ENCODE data around the gene KDM1B. TPM values are rescaled to one million over a fixed set of nuclear protein-coding genes. Genes with fewer than 3 reads are reported as not detected.
"Not testable (repeated sequence)": the region's sequence is repeated elsewhere in the genome, so short reads cannot be mapped to it uniquely, and the experiment has no call there.

KDM1B gene
- total RNA-seq, 2 experiments from 2014 or later: 9.6 to 9.9 TPM

DNA sequence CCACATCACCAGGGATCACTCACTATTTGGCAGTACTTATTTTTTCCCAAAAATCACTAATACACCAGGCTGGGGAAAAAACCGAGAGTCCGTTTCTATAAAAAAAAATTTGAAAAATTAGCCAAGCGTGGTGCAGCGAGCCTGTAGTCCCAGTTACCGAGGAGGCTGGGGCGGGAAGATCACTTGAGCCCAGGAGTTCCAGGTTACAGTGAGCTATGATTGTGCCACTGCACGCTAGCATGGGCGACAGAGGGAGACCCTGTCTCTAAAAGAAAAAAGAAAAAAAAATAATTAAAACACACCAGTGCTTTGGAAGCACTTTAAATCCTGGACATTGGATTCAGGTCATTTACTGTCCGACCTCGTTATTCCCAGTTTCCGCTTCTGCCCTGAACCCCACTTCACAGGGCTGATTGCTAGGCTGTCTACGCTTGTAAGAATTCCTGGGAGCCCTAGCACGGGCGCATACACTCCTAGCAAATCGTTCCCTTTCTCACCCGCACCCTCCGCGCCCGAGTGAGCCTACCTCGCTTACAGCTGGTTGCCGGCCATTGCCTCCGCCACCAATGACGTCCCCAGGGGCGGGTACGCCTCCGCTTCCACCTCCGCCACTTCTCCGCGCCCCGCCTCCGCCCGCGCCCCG, 594 bp upstream of the KDM1B start, which contains the start of gene TPMT:
Gene TPMT, minus strand, starts transcription at position 571 of the 643 bp plus-strand sequence. CDS start 5,950 bp downstream, outside the sequence.
- Mint-ChIP-seq H3K27me3 (ENCODE audit: low read depth) (no peaks in the 10 kb centered on the region), H3K27ac (peak within 1 kb of the TSS; percentile 98), H3K4me1 (ENCODE audit: low read depth) (peaks cover 31% of the 10 kb centered on the region), H3K4me3 (peak within 1 kb of the TSS; percentile 98), H3K36me3 (ENCODE audit: low read depth) (peaks cover 3% of the 10 kb centered on the region), H3K9me3 (ENCODE audit: insufficient read depth) (no peaks in the 10 kb centered on the region)
- CTCF ChIA-PET: interaction anchor here (1.0 kb wide), 1 partner anchor 33 kb away, joined by 5 read pairs; the partner anchor contains the start of gene NHLRC1
- DNase-seq (peak; percentile 24), ATAC-seq (peak; percentile 76)
- POLR2A ChIA-PET: interaction anchor here (0.6 to 1.4 kb wide), 3 partner anchors 20 to 447 kb away, joined by 3 to 5 read pairs (median 3); partner anchors contain the start of genes DEK and NUP153

- Mint-ChIP-seq H3K4me3 (peak overlapping the region; percentile 98), H3K27ac (peak overlapping the region; percentile 98), H3K4me1 (ENCODE audit: low read depth) (peaks cover 31% of the 10 kb centered on the region), H3K9me3 (ENCODE audit: insufficient read depth) (no peaks in the 10 kb centered on the region), H3K27me3 (ENCODE audit: low read depth) (no peaks in the 10 kb centered on the region), H3K36me3 (ENCODE audit: low read depth) (peaks cover 5% of the 10 kb centered on the region)
- ChIA-PET CTCF (no interaction called here), POLR2A (interaction anchor here (0.9 to 1.4 kb wide), 2 partner anchors 105 to 449 kb away, joined by 3 to 5 read pairs; partner anchors contain the start of gene NUP153)
- ATAC-seq (peak; percentile 25), DNase-seq (no peak)
These were observed 721 bp downstream of the KDM1B start for GRCh38 chr6:18155864-18156421.

- Mint-ChIP-seq H3K27me3 (ENCODE audit: low read depth) (no peaks in the 10 kb centered on the region), H3K4me1 (ENCODE audit: low read depth) (peaks cover 7% of the 10 kb centered on the region), H3K4me3 (no peak overlapping the region), H3K27ac (no peak overlapping the region), H3K36me3 (ENCODE audit: low read depth) (peaks cover 22% of the 10 kb centered on the region), H3K9me3 (ENCODE audit: insufficient read depth) (no peaks in the 10 kb centered on the region)
- DNase-seq (no peak), ATAC-seq (no peak)
- ChIA-PET POLR2A (no interaction called here), CTCF (no interaction called here)
These were observed 5.7 kb downstream of the KDM1B start for GRCh38 chr6:18160911-18161310.

GRCh38 chr6:18161431-18161830, 6.2 kb downstream of the KDM1B start:
- no peak for DNase-seq
- Mint-ChIP-seq H3K27ac (no peak overlapping the region), H3K9me3 (ENCODE audit: insufficient read depth) (no peaks in the 10 kb centered on the region), H3K27me3 (ENCODE audit: low read depth) (no peaks in the 10 kb centered on the region), H3K36me3 (ENCODE audit: low read depth) (peaks cover 22% of the 10 kb centered on the region), H3K4me1 (ENCODE audit: low read depth) (peaks cover 2% of the 10 kb centered on the region), H3K4me3 (no peak overlapping the region)
- ATAC-seq: no peak
- ChIA-PET POLR2A (no interaction called here), CTCF (no interaction called here)

- Mint-ChIP-seq H3K27ac (no peak overlapping the region), H3K36me3 (ENCODE audit: low read depth) (peaks cover 22% of the 10 kb centered on the region), H3K4me1 (ENCODE audit: low read depth) (peaks cover 2% of the 10 kb centered on the region), H3K9me3 (ENCODE audit: insufficient read depth) (no peaks in the 10 kb centered on the region), H3K27me3 (ENCODE audit: low read depth) (no peaks in the 10 kb centered on the region), H3K4me3 (no peak overlapping the region)
- ATAC-seq: no peak
- no peak for DNase-seq
- CTCF ChIA-PET: interaction anchor here (1.3 kb wide), 1 partner anchor 41 kb away, joined by 3 read pairs; no protein-coding TSS in a partner anchor
- POLR2A ChIA-PET: no interaction called here
These were observed 7.2 kb downstream of the KDM1B start for GRCh38 chr6:18162401-18162800.

DNA sequence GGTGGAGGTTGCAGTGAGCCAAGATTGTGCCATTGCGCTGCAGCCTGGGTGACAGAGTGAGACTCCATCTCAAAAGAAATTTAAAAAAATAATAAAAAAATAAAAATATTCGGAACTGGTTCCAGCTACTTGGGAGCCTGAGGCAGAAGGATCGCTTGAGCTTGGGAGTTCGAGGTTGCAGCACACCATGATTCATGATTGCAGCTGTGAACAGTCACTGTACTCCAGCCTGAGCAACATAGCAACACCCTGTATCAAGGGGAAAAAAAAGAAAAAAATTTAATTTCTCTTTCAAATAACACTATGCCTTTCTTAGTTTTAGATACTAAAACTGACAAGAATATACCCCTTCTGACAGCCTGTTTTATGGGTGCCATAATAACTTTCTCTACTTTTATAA, 10.5 kb downstream of the KDM1B start:
- Mint-ChIP-seq H3K36me3 (ENCODE audit: low read depth) (peaks cover 29% of the 10 kb centered on the region), H3K4me1 (ENCODE audit: low read depth) (peaks cover 2% of the 10 kb centered on the region), H3K27ac (no peak overlapping the region), H3K27me3 (ENCODE audit: low read depth) (no peaks in the 10 kb centered on the region), H3K9me3 (ENCODE audit: insufficient read depth) (peaks cover 7% of the 10 kb centered on the region), H3K4me3 (no peak overlapping the region)
- no peak for DNase-seq
- POLR2A ChIA-PET: no interaction called here
- no peak for ATAC-seq
- CTCF ChIA-PET: no interaction called here

- H3K9me3 Mint-ChIP-seq (ENCODE audit: insufficient read depth): peaks cover 7% of the 10 kb centered on the region
- H3K4me3 Mint-ChIP-seq: no peak overlapping the region
- no peak overlapping the region for H3K27ac Mint-ChIP-seq
- no peak for ATAC-seq
- H3K4me1 Mint-ChIP-seq (ENCODE audit: low read depth): no peaks in the 10 kb centered on the region
- DNase-seq: no peak
- no peaks in the 10 kb centered on the region for H3K27me3 Mint-ChIP-seq (ENCODE audit: low read depth)
- ChIA-PET POLR2A (interaction anchor here (0.6 kb wide), 1 partner anchor 284 kb away, joined by 5 read pairs; no protein-coding TSS in a partner anchor), CTCF (no interaction called here)
- H3K36me3 Mint-ChIP-seq (ENCODE audit: low read depth): peaks cover 27% of the 10 kb centered on the region
These were observed 11.3 kb downstream of the KDM1B start for GRCh38 chr6:18166312-18167036.

- ChIA-PET CTCF (no interaction called here), POLR2A (no interaction called here)
- Mint-ChIP-seq H3K9me3 (ENCODE audit: insufficient read depth) (peaks cover 7% of the 10 kb centered on the region), H3K27me3 (ENCODE audit: low read depth) (no peaks in the 10 kb centered on the region), H3K4me3 (no peak overlapping the region), H3K4me1 (ENCODE audit: low read depth) (no peaks in the 10 kb centered on the region), H3K36me3 (ENCODE audit: low read depth) (peaks cover 19% of the 10 kb centered on the region), H3K27ac (no peak overlapping the region)
- ATAC-seq (no peak), DNase-seq (no peak)
These were observed 13.0 kb downstream of the KDM1B start for GRCh38 chr6:18168264-18168663.

- Mint-ChIP-seq H3K4me3 (no peak overlapping the region), H3K27ac (no peak overlapping the region), H3K4me1 (ENCODE audit: low read depth) (no peaks in the 10 kb centered on the region), H3K36me3 (ENCODE audit: low read depth) (peaks cover 33% of the 10 kb centered on the region), H3K9me3 (ENCODE audit: insufficient read depth) (peaks cover 7% of the 10 kb centered on the region), H3K27me3 (ENCODE audit: low read depth) (no peaks in the 10 kb centered on the region)
- CTCF ChIA-PET: interaction anchor here (1.0 kb wide), 1 partner anchor 29 kb away, joined by 3 read pairs; no protein-coding TSS in a partner anchor
- no peak for DNase-seq
- POLR2A ChIA-PET: no interaction called here
- no peak for ATAC-seq
These were observed 16.6 kb downstream of the KDM1B start for GRCh38 chr6:18171871-18172270.

- H3K4me1 Mint-ChIP-seq (ENCODE audit: low read depth); H3K27me3 Mint-ChIP-seq (ENCODE audit: low read depth); CTCF ChIA-PET; DNase-seq; POLR2A ChIA-PET; ATAC-seq; H3K9me3 Mint-ChIP-seq (ENCODE audit: insufficient read depth); H3K4me3 Mint-ChIP-seq; H3K27ac Mint-ChIP-seq: not testable (repeated sequence)
- H3K36me3 Mint-ChIP-seq (ENCODE audit: low read depth): peaks cover 20% of the 10 kb centered on the region
These were observed 21.0 kb downstream of the KDM1B start for GRCh38 chr6:18176198-18176597.

- CTCF ChIA-PET: no interaction called here
- H3K4me1 Mint-ChIP-seq (ENCODE audit: low read depth): no peaks in the 10 kb centered on the region
- H3K9me3 Mint-ChIP-seq (ENCODE audit: insufficient read depth): no peaks in the 10 kb centered on the region
- no peaks in the 10 kb centered on the region for H3K27me3 Mint-ChIP-seq (ENCODE audit: low read depth)
- H3K36me3 Mint-ChIP-seq (ENCODE audit: low read depth): peaks cover 20% of the 10 kb centered on the region
- ATAC-seq (no peak), DNase-seq (no peak)
- no peak overlapping the region for H3K27ac Mint-ChIP-seq
- no peak overlapping the region for H3K4me3 Mint-ChIP-seq
- POLR2A ChIA-PET: no interaction called here
These were observed 22.2 kb downstream of the KDM1B start for GRCh38 chr6:18177286-18177965.
